Measurements from ENCODE around the gene SLC35D1. TPM values are rescaled to one million over a fixed set of nuclear protein-coding genes. Genes with fewer than 3 reads are reported as not detected.
A peak's percentile ranks its signal among the peaks of the same experiment; 100 is the strongest.

The SLC35D1 gene
- total RNA-seq, 1 experiment from 2014 or later = 7.9 TPM

DNA sequence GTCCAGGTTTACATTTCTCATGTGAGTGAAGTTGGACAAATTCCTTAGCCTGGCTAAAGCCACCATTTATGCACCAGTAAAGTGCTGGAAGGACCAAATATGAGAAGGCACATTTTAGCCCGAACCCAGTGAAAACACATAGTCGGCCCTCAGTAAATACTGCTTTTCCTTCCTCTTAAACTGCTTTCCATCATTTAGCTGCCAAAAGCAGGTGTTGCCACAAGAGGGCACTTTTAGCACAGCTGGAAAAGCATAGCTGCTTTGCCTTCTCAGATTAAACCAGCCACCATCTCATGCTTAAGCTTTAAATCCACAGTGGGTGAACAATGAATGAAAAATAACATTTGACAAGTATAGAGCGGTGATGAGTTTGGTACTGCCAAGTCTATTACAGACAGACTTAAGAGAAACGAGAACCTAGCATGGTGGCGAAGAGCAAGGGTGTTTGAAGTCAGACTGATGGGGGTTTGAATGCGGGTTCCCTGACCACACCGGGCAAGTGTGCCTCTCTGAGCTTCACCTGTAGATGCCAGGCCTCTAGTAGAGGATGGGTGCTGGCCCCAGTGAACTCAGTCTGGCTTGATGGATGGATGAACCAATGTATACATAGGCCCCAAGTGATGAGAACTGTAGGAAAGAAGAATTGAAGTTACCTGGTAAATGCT is 57.8 kb downstream of the SLC35D1 start:
- ChIA-PET CTCF (interaction anchor here (0.6 to 1.6 kb wide), 6 partner anchors 152 to 239 kb away, joined by 3 to 13 read pairs (median 4); no protein-coding TSS in a partner anchor), POLR2A (ENCODE audit: low non-redundant PET) (no interaction called here)
- intact Hi-C loops (cut with micrococcal nuclease; ENCODE audit: unreplicated experiment) = loop anchor here (1.0 to 10.0 kb wide), 4 partner anchors 152 to 509 kb away; no protein-coding TSS in a partner anchor
- Histone ChIP-seq H3K4me1 (ENCODE audit: insufficient read depth, low read length, poor library complexity, severe bottlenecking) (no peaks in the 10 kb centered on the region), H3K27me3 (replicated peaks; ENCODE audit: insufficient read depth, low read depth, low read length, poor library complexity) (no peaks in the 10 kb centered on the region), H3K36me3 (ENCODE audit: insufficient read depth, low read length, poor library complexity, severe bottlenecking) (no peaks in the 10 kb centered on the region), H3K27ac (ENCODE audit: low read depth, low read length, poor library complexity, severe bottlenecking) (no peak overlapping the region), H3K9me3 (ENCODE audit: low read depth, low read length, poor library complexity, severe bottlenecking) (no peaks in the 10 kb centered on the region), H3K4me3 (ENCODE audit: low read depth, low read length, poor library complexity, severe bottlenecking) (no peak overlapping the region)
- TF ChIP-seq, protein P1, sequence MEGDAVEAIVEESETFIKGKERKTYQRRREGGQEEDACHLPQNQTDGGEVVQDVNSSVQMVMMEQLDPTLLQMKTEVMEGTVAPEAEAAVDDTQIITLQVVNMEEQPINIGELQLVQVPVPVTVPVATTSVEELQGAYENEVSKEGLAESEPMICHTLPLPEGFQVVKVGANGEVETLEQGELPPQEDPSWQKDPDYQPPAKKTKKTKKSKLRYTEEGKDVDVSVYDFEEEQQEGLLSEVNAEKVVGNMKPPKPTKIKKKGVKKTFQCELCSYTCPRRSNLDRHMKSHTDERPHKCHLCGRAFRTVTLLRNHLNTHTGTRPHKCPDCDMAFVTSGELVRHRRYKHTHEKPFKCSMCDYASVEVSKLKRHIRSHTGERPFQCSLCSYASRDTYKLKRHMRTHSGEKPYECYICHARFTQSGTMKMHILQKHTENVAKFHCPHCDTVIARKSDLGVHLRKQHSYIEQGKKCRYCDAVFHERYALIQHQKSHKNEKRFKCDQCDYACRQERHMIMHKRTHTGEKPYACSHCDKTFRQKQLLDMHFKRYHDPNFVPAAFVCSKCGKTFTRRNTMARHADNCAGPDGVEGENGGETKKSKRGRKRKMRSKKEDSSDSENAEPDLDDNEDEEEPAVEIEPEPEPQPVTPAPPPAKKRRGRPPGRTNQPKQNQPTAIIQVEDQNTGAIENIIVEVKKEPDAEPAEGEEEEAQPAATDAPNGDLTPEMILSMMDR (conservative IDR thresholded peaks at IDR 0.05; ENCODE audit: low read depth, low read length) = peak; percentile 86
- TF ChIP-seq EZH2 (IDR thresholded peaks at IDR 0.05; ENCODE audit: borderline replicate concordance, low read depth, low read length, poor library complexity, severe bottlenecking) = no peak
- no TSS peak for BruUV-seq (replicated peaks)
- DNase-seq (ENCODE audit: low spot score) = peak; percentile 81

DNA sequence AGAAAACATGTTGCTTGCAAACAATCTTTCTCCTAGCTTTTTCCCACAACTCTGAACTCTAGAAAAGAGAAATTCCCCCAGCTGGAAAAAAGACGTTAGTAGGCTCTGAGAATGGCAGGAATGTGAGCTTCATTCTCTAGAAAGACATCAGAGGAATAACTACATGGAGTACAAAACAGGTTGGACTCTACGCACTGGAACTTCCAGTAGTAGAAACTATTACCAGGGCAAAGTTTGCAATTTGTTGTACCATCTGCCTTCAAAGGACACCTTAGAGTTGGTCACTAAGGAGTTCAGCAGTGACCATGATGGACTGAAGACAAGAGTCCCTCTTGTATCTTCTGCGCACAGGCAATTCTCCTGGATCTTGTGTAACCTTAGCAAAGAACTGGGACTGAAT is 60.9 kb downstream of the SLC35D1 start:
- no peak overlapping the region for H3K27ac ChIP-seq (ENCODE audit: low read depth, low read length, poor library complexity, severe bottlenecking)
- no peak for TF ChIP-seq EZH2 (IDR thresholded peaks at IDR 0.05; ENCODE audit: borderline replicate concordance, low read depth, low read length, poor library complexity, severe bottlenecking)
- TF ChIP-seq, protein P1 (conservative IDR thresholded peaks at IDR 0.05; ENCODE audit: low read depth, low read length) = no peak
- ChIA-PET CTCF (interaction anchor here (1.0 kb wide), 1 partner anchor 156 kb away, joined by 3 read pairs; no protein-coding TSS in a partner anchor), POLR2A (ENCODE audit: low non-redundant PET) (interaction anchor here (0.7 kb wide), 1 partner anchor 69 kb away, joined by 3 read pairs; no protein-coding TSS in a partner anchor)
- H3K9me3 ChIP-seq (ENCODE audit: low read depth, low read length, poor library complexity, severe bottlenecking) = no peaks in the 10 kb centered on the region
- H3K4me3 ChIP-seq (ENCODE audit: low read depth, low read length, poor library complexity, severe bottlenecking) = no peak overlapping the region
- H3K36me3 ChIP-seq (ENCODE audit: insufficient read depth, low read length, poor library complexity, severe bottlenecking) = peaks cover 5% of the 10 kb centered on the region
- H3K4me1 ChIP-seq (ENCODE audit: insufficient read depth, low read length, poor library complexity, severe bottlenecking) = no peaks in the 10 kb centered on the region
- DNase-seq (ENCODE audit: low spot score) = no peak
- intact Hi-C loops (cut with micrococcal nuclease; ENCODE audit: unreplicated experiment) = loop anchor here (10.0 kb wide), 2 partner anchors 228 to 512 kb away; no protein-coding TSS in a partner anchor
- no peaks in the 10 kb centered on the region for H3K27me3 ChIP-seq (replicated peaks; ENCODE audit: insufficient read depth, low read depth, low read length, poor library complexity)
- BruUV-seq (replicated peaks) = no TSS peak

DNA sequence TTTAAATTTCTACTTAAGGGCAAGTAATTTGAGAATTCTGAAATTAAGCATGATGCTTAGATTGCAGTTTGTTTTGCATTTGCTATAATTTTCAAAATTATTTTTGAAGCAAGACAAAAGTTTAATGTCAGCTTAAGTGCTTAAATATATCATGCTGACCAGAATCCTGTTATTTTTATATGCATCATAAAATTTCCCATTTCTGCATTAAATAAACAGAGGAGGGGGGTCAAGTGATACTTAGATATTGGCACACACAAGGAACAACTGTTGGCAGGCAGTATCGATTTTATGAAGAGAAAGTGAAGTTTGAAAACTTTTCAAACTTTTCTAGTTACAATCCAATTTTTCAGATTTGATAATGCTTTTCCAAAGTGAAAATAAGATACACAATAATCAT is 68.1 kb downstream of the SLC35D1 start:
- Histone ChIP-seq H3K27me3 (replicated peaks; ENCODE audit: insufficient read depth, low read depth, low read length, poor library complexity) (no peaks in the 10 kb centered on the region), H3K9me3 (ENCODE audit: low read depth, low read length, poor library complexity, severe bottlenecking) (no peaks in the 10 kb centered on the region), H3K4me3 (ENCODE audit: low read depth, low read length, poor library complexity, severe bottlenecking) (no peak overlapping the region), H3K27ac (ENCODE audit: low read depth, low read length, poor library complexity, severe bottlenecking) (no peak overlapping the region), H3K36me3 (ENCODE audit: insufficient read depth, low read length, poor library complexity, severe bottlenecking) (peaks cover 60% of the 10 kb centered on the region), H3K4me1 (ENCODE audit: insufficient read depth, low read length, poor library complexity, severe bottlenecking) (peaks cover 8% of the 10 kb centered on the region)
- no peak for DNase-seq (ENCODE audit: low spot score)
- POLR2A ChIA-PET (ENCODE audit: low non-redundant PET) = no interaction called here
- TF ChIP-seq, protein P1 (conservative IDR thresholded peaks at IDR 0.05; ENCODE audit: low read depth, low read length) = no peak
- TF ChIP-seq EZH2 (IDR thresholded peaks at IDR 0.05; ENCODE audit: borderline replicate concordance, low read depth, low read length, poor library complexity, severe bottlenecking) = no peak
- intact Hi-C loops (cut with micrococcal nuclease; ENCODE audit: unreplicated experiment) = no loop called here
- CTCF ChIA-PET = no interaction called here
- no TSS peak for BruUV-seq (replicated peaks)

Measured in A673 (cell line).